ENCODE data around the gene GSTP1. TPM values are rescaled to one million over a fixed set of nuclear protein-coding genes. Genes with fewer than 3 reads are reported as not detected.

Gene GSTP1
- polyA plus RNA-seq, 3 donors = 853 to 1,483 (median 1,250) TPM

GRCh38 chr11:67615728-67616430 lies 32.3 kb downstream of the GSTP1 start:
- whole genome bisulfite sequencing (ENCODE audit: insufficient coverage) = 41% methylated on average over 26 of the region's 34 CpGs
- no peak overlapping the region for H3K4me3 ChIP-seq (replicated peaks in 1 of 3; ENCODE audit: low read depth in 2 of 3, low read length in 3 of 3)
- H3K9me3 ChIP-seq (replicated peaks in 1 of 2; ENCODE audit: control insufficient read depth in 1 of 2, insufficient read depth in 1 of 2, low read length in 2 of 2) = no peaks in the 10 kb centered on the region
- H3K9ac ChIP-seq (ENCODE audit: insufficient read depth, low read length, poor library complexity, severe bottlenecking) = no peak overlapping the region
- Mint-ChIP-seq H3K27ac (no peak overlapping the region), H3K27me3 (ENCODE audit: low read depth in 3 of 3) (peaks cover 21 to 26% (median 25%) of the 10 kb centered on the region in 3 donors), H3K4me3 (peak overlapping the region; percentile 20 to 48), H3K4me1 (peaks cover 18% of the 10 kb centered on the region), H3K9me3 (peaks cover 0 to 7% (median 0%) of the 10 kb centered on the region in 7 donors), H3K36me3 (peaks cover 17 to 18% of the 10 kb centered on the region in 2 donors)
- H2AFZ ChIP-seq (ENCODE audit: insufficient read depth, low read depth, low read length, poor library complexity, severe bottlenecking) = no peak overlapping the region
- H3K36me3 ChIP-seq (replicated peaks in 1 of 2; ENCODE audit: control insufficient read depth in 1 of 2, insufficient read depth in 2 of 2, low read length in 2 of 2) = peaks cover 18% of the 10 kb centered on the region in 2 donors
- peak in 1 of 3 donors; percentile 7 for DNase-seq
- H4K20me1 ChIP-seq (ENCODE audit: insufficient read depth, low read length) = no peaks in the 10 kb centered on the region
- no peaks in the 10 kb centered on the region for H3K79me2 ChIP-seq (ENCODE audit: insufficient read depth, low read length)
- peaks cover 19 to 24% of the 10 kb centered on the region in 2 donors for H3K4me1 ChIP-seq (ENCODE audit: control insufficient read depth in 1 of 2, insufficient read depth in 2 of 2, low read length in 2 of 2)
- no peak overlapping the region for H3K27ac ChIP-seq (ENCODE audit: low read depth in 1 of 2, low read length in 2 of 2)
- H3K4me2 ChIP-seq (replicated peaks; ENCODE audit: extremely low read depth, low read length, poor library complexity, severe bottlenecking) = no peak overlapping the region
- intact Hi-C loops (cut with micrococcal nuclease) = no loop called here
- peaks cover 0 to 17% of the 10 kb centered on the region in 2 donors for H3K27me3 ChIP-seq (ENCODE audit: control insufficient read depth in 2 of 2, insufficient read depth in 2 of 2, low read length in 2 of 2)
- peak; percentile 36 for TF ChIP-seq CTCF (IDR thresholded peaks at IDR 0.05)

GRCh38 chr11:67616431-67617242 lies 33.0 kb downstream of the GSTP1 start:
- TF ChIP-seq CTCF (IDR thresholded peaks at IDR 0.05) = no peak

More at GRCh38 chr11:67616431-67617242, 33.0 kb downstream of the GSTP1 start:
- DNase-seq = no peak
- H3K9me3 Mint-ChIP-seq = peaks cover 0 to 7% (median 2%) of the 10 kb centered on the region in 7 donors
- intact Hi-C loops (cut with micrococcal nuclease) = no loop called here
- Histone ChIP-seq H2AFZ (ENCODE audit: insufficient read depth, low read depth, low read length, poor library complexity, severe bottlenecking) (no peak overlapping the region), H3K36me3 (replicated peaks in 1 of 2; ENCODE audit: control insufficient read depth in 1 of 2, insufficient read depth in 2 of 2, low read length in 2 of 2) (peaks cover 10% of the 10 kb centered on the region in 2 donors), H3K79me2 (ENCODE audit: insufficient read depth, low read length) (no peaks in the 10 kb centered on the region), H3K9ac (ENCODE audit: insufficient read depth, low read length, poor library complexity, severe bottlenecking) (no peak overlapping the region), H3K9me3 (replicated peaks in 1 of 2; ENCODE audit: control insufficient read depth in 1 of 2, insufficient read depth in 1 of 2, low read length in 2 of 2) (no peaks in the 10 kb centered on the region), H3K4me2 (replicated peaks; ENCODE audit: extremely low read depth, low read length, poor library complexity, severe bottlenecking) (no peak overlapping the region), H3K27me3 (ENCODE audit: control insufficient read depth in 2 of 2, insufficient read depth in 2 of 2, low read length in 2 of 2) (peaks cover 0 to 17% of the 10 kb centered on the region in 2 donors), H3K4me1 (ENCODE audit: control insufficient read depth in 1 of 2, insufficient read depth in 2 of 2, low read length in 2 of 2) (peaks cover 19 to 24% of the 10 kb centered on the region in 2 donors), H4K20me1 (ENCODE audit: insufficient read depth, low read length) (no peaks in the 10 kb centered on the region), H3K4me3 (replicated peaks in 1 of 3; ENCODE audit: low read depth in 2 of 3, low read length in 3 of 3) (no peak overlapping the region), H3K27ac (ENCODE audit: low read depth in 1 of 2, low read length in 2 of 2) (no peak overlapping the region)
- peaks cover 21 to 26% (median 25%) of the 10 kb centered on the region in 3 donors for H3K27me3 Mint-ChIP-seq (ENCODE audit: low read depth in 3 of 3)
- peak overlapping the region in 1 of 7 donors; percentile 28 for H3K27ac Mint-ChIP-seq
- H3K36me3 Mint-ChIP-seq = peaks cover 10% of the 10 kb centered on the region in 2 donors
- 80% methylated on average over 7 of the region's 11 CpGs for WGBS (ENCODE audit: insufficient coverage)
- peaks cover 18% of the 10 kb centered on the region for H3K4me1 Mint-ChIP-seq
- peak overlapping the region in 1 of 2 donors; percentile 48 for H3K4me3 Mint-ChIP-seq
